ENCODE results near the gene ARHGAP21. TPM values are rescaled to one million over a fixed set of nuclear protein-coding genes. Genes with fewer than 3 reads are reported as not detected.
A peak's percentile ranks its signal among the peaks of the same experiment; 100 is the strongest.

Gene ARHGAP21
- total RNA-seq, 1 donor from 2014 or later = 104 TPM

- peak; percentile 82 for ATAC-seq
- no peak for DNase-seq (ENCODE audit: low spot score)
Measured at GRCh38 chr10:24556750-24557742, 166.6 kb downstream of the ARHGAP21 start.

GRCh38 chr10:24556126-24556749 is 167.4 kb downstream of the ARHGAP21 start:
- intact Hi-C loops (cut with DNase I) = no loop called here

More at GRCh38 chr10:24556750-24557742, 166.6 kb downstream of the ARHGAP21 start:
- intact Hi-C loops (cut with DNase I) = no loop called here

GRCh38 chr10:24554036-24554435 is 169.7 kb downstream of the ARHGAP21 start:
- intact Hi-C loops (cut with DNase I) = no loop called here
- DNase-seq (ENCODE audit: low spot score) = no peak
- no peak for ATAC-seq

More at GRCh38 chr10:24556126-24556749, 167.4 kb downstream of the ARHGAP21 start:
- DNase-seq (ENCODE audit: low spot score) (no peak), ATAC-seq (peak; percentile 77)

- DNase-seq (ENCODE audit: low spot score) (no peak), ATAC-seq (no peak)
- intact Hi-C loops (cut with DNase I) = no loop called here
Measured at GRCh38 chr10:24553051-24553612, 170.6 kb downstream of the ARHGAP21 start.

- intact Hi-C loops (cut with DNase I) = no loop called here
- ATAC-seq (no peak), DNase-seq (ENCODE audit: low spot score) (no peak)
Measured at GRCh38 chr10:24552346-24553016, 171.2 kb downstream of the ARHGAP21 start.

GRCh38 chr10:24551161-24551560 is 172.5 kb downstream of the ARHGAP21 start:
- ATAC-seq = no peak
- DNase-seq (ENCODE audit: low spot score) = no peak
- intact Hi-C loops (cut with DNase I) = no loop called here

- ATAC-seq = no peak
- intact Hi-C loops (cut with DNase I) = no loop called here
- no peak for DNase-seq (ENCODE audit: low spot score)
Measured at GRCh38 chr10:24550680-24551079, 173.0 kb downstream of the ARHGAP21 start.

GRCh38 chr10:24545585-24545984 is 178.1 kb downstream of the ARHGAP21 start:
- DNase-seq (ENCODE audit: low spot score) = no peak
- intact Hi-C loops (cut with DNase I) = no loop called here
- no peak for ATAC-seq

- ATAC-seq = no peak
Measured at GRCh38 chr10:24544776-24545175, 178.9 kb downstream of the ARHGAP21 start.

GRCh38 chr10:24542314-24543270 is 181.1 kb downstream of the ARHGAP21 start:
- no peak for ATAC-seq
- DNase-seq (ENCODE audit: low spot score) = no peak
- intact Hi-C loops (cut with DNase I) = no loop called here

More at GRCh38 chr10:24544776-24545175, 178.9 kb downstream of the ARHGAP21 start:
- no peak for DNase-seq (ENCODE audit: low spot score)
- intact Hi-C loops (cut with DNase I) = no loop called here

- DNase-seq (ENCODE audit: low spot score) (no peak), ATAC-seq (peak; percentile 50)
- intact Hi-C loops (cut with DNase I) = no loop called here
Measured at GRCh38 chr10:24541239-24541753, 182.4 kb downstream of the ARHGAP21 start.

GRCh38 chr10:24536636-24537035 is 187.1 kb downstream of the ARHGAP21 start:
- intact Hi-C loops (cut with DNase I) = no loop called here
- ATAC-seq (no peak), DNase-seq (ENCODE audit: low spot score) (no peak)

GRCh38 chr10:24533981-24534380 is 189.7 kb downstream of the ARHGAP21 start:
- intact Hi-C loops (cut with DNase I) = no loop called here
- DNase-seq (ENCODE audit: low spot score) (no peak), ATAC-seq (no peak)

Other genes starting within 250 kb of the ARHGAP21 start
- 4.7 TPM for gene PRTFDC1, start 228.7 kb upstream of the ARHGAP21 start, total RNA-seq